G401.6 (cell line): ENCODE data around the gene PEPD.
"Not testable (repeated sequence)": the region's sequence is repeated elsewhere in the genome, so short reads cannot be mapped to it uniquely, and the experiment has no call there.

Experiments used
- FAIRE-seq: peaks from 2 replicates; lab custom pipeline; 2012; peaks lifted over from hg19 to GRCh38; lab: Jason Lieb, UNC

PEPD gene

GRCh38 chr19:33497131-33497777, 24.3 kb downstream of the PEPD start:
- FAIRE-seq = no peak

GRCh38 chr19:33496038-33496895, 25.3 kb downstream of the PEPD start:
- no peak for FAIRE-seq

GRCh38 chr19:33493401-33494275, 28.0 kb downstream of the PEPD start:
- FAIRE-seq = no peak

GRCh38 chr19:33492951-33493350, 28.6 kb downstream of the PEPD start:
- FAIRE-seq = no peak

GRCh38 chr19:33492090-33492489, 29.5 kb downstream of the PEPD start:
- no peak for FAIRE-seq

GRCh38 chr19:33490596-33490995, 31.0 kb downstream of the PEPD start:
- not testable (repeated sequence) for FAIRE-seq

- no peak for FAIRE-seq
Measured at GRCh38 chr19:33490041-33490451, 31.5 kb downstream of the PEPD start.

- no peak for FAIRE-seq
Measured at GRCh38 chr19:33488826-33489225, 32.8 kb downstream of the PEPD start.

- FAIRE-seq = no peak
Measured at GRCh38 chr19:33487901-33488800, 33.4 kb downstream of the PEPD start.

GRCh38 chr19:33486936-33487811, 34.4 kb downstream of the PEPD start:
- no peak for FAIRE-seq

GRCh38 chr19:33486407-33486806, 35.2 kb downstream of the PEPD start:
- no peak for FAIRE-seq

GRCh38 chr19:33484226-33484774, 37.3 kb downstream of the PEPD start:
- FAIRE-seq = no peak

GRCh38 chr19:33482476-33482875, 39.1 kb downstream of the PEPD start:
- no peak for FAIRE-seq

- FAIRE-seq = no peak
Measured at GRCh38 chr19:33481863-33482262, 39.7 kb downstream of the PEPD start.

GRCh38 chr19:33479570-33479969, 42.0 kb downstream of the PEPD start:
- FAIRE-seq = not testable (repeated sequence)

GRCh38 chr19:33477781-33478180, 43.8 kb downstream of the PEPD start:
- FAIRE-seq = no peak

GRCh38 chr19:33476151-33476707, 45.4 kb downstream of the PEPD start:
- FAIRE-seq = no peak

GRCh38 chr19:33473653-33474305, 47.8 kb downstream of the PEPD start:
- FAIRE-seq = no peak
